SK-N-MC (cell line): ENCODE data around the gene GGTLC1.

Experiments used
- EZH2 ChIP-seq: fragments of 200-600 bp; sonication (generic); IDR thresholded peaks from one replicate; pipeline ENCODE4 v1.6.1; 2017; ENCODE audit warnings: antibody characterized with exemption
- FOXP2 ChIP-seq: optimal IDR thresholded peaks from 2 replicates; pipeline ENCODE3; 2011; ENCODE audit warnings: mild to moderate bottlenecking, moderate library complexity; ENCODE audit not compliant: insufficient read depth; ENCODE audit errors: extremely low read length, control extremely low read depth
- POLR2AphosphoS5 ChIP-seq: IDR thresholded peaks from 2 replicates; pipeline ENCODE4 v1.6.1; 2012; ENCODE audit warnings: mild to moderate bottlenecking, low read depth, low read length, borderline replicate concordance

DNA sequence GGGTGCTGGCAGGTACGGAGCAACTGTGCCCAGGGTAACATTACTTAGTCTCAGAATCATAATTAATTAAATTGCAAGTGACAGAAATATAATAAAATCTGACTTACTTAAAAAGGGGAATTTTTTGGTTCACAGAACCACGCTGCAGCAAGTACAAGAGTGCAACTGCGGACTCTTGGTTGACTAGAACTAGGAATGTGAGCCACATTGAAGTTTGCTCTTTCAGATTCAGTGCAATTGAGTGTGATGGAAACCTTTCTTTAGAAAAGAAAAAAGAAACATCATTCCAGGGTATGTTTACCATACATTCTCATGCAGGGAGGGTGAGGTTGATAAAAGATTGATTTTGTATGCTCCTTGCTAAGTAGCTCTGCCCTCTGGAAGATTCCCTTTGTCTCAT is 45.0 kb upstream of the GGTLC1 start:
- TF ChIP-seq POLR2AphosphoS5 (no peak), EZH2 (no peak), FOXP2 (no peak)
